OCI-M2 (cell line): ENCODE results near the gene NIPSNAP3A.

Experiments used
- DNase-seq: peaks from one replicate; lab custom pipeline; 2025; ENCODE audit not compliant: unreplicated experiment; lab: John Stamatoyannopoulos, UW

The NIPSNAP3A gene

DNA sequence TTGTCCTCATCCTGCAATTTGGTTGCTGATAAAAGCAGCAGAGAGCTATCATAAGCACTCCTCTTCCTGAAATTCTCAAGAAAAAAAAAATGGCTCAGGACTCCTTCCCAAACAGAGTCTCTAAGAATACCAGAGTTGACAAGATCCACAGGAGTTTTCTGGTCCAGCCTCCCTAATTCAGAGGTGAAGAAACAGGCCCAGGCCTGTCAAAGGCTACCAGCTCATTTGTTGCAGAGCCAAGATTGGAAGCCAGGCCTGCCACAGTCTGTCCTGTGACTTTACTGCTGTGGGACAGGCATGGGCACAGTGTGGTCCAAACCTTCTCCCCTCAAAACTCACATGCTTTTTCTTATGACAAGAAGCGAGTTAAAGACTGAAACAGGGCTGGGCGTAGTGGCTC lies 58.0 kb downstream of the NIPSNAP3A start:
- no peak for DNase-seq

DNA sequence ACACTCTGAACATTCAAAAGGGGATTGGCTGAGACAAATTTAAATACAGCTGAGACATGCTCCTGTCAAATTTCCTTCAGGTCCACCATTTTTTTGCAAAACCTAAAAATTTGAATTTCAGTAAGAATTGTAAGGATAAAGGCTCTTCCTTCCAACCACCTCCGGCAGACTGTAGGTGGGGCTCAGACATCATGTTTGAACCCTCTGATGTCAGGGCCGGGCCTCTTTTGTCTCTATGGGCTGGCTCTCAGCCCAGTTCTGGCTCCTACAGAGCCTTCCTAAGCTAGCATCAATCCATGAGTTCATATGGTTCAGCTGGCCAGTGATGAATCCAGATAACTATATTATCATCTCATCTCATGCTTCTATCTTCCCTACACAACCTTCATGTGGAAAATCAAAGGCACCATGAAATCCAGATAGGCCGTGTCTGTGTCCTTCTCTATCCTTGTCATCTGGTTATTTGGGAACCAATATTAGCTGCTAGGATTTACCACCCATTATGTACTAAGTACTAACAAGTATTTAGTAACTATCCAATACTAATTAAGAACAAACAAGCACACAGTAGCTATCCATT lies 60.6 kb downstream of the NIPSNAP3A start:
- no peak for DNase-seq
